DOHH2 (cell line): ENCODE measurements around the gene STX8.

Experiments
- H3F3A ChIP-seq: fragments of 200-600 bp; sonication (generic), shearing (Covaris generic); 2 replicates; pipeline ENCODE4 v1.6.0; 2016; ENCODE audit warnings: antibody characterized with exemption, mild to moderate bottlenecking; ENCODE audit not compliant: control insufficient read depth, insufficient read depth
- H3K27ac ChIP-seq: fragments of 200-600 bp; sonication (generic); 2 replicates; pipeline ENCODE4 v1.5.1; 2014; ENCODE audit warnings: low read depth, mild to moderate bottlenecking, low read length, moderate library complexity
- H3K27me3 ChIP-seq: fragments of 200-600 bp; sonication (generic); 2 replicates; pipeline ENCODE4 v1.6.1; 2014; ENCODE audit warnings: mild to moderate bottlenecking, low read length, mixed read lengths; ENCODE audit not compliant: control insufficient read depth
- H3K36me3 ChIP-seq: fragments of 200-600 bp; sonication (generic); 2 replicates; pipeline ENCODE4 v1.6.1; 2014; ENCODE audit warnings: mild to moderate bottlenecking, low read length, moderate library complexity, mixed read lengths; ENCODE audit not compliant: control insufficient read depth
- H3K4me1 ChIP-seq: fragments of 200-600 bp; sonication (generic); 2 replicates; pipeline ENCODE4 v1.6.1; 2014; ENCODE audit warnings: mild to moderate bottlenecking, low read length, mixed read lengths; ENCODE audit not compliant: control insufficient read depth
- H3K4me2 ChIP-seq: fragments of 200-600 bp; sonication (generic); 2 replicates; pipeline ENCODE4 v1.6.0; 2014; ENCODE audit warnings: mild to moderate bottlenecking, low read length, moderate library complexity
- H3K4me3 ChIP-seq: fragments of 200-600 bp; sonication (generic); 2 replicates; pipeline ENCODE4 v1.5.1; 2014; ENCODE audit warnings: mild to moderate bottlenecking, low read length, mixed read lengths
- H3K79me2 ChIP-seq: fragments of 200-600 bp; sonication (generic); 2 replicates; pipeline ENCODE4 v1.6.1; 2014; ENCODE audit warnings: mild to moderate bottlenecking, low read length, mixed read lengths; ENCODE audit not compliant: control insufficient read depth
- H3K9me2 ChIP-seq: fragments of 200-600 bp; sonication (generic); replicated peaks from 2 replicates; pipeline ENCODE4 v1.6.1; 2014; ENCODE audit warnings: mild to moderate bottlenecking, low read length, mixed read lengths; ENCODE audit not compliant: control insufficient read depth
- H3K9me3 ChIP-seq: fragments of 200-600 bp; sonication (generic); 2 replicates; pipeline ENCODE4 v1.6.1; 2014; ENCODE audit warnings: antibody characterized with exemption, low read length, mixed read lengths; ENCODE audit not compliant: control insufficient read depth, insufficient read depth
- H4K20me1 ChIP-seq: fragments of 200-600 bp; sonication (generic); 2 replicates; pipeline ENCODE4 v1.6.0; 2014; ENCODE audit warnings: low read depth, mild to moderate bottlenecking, antibody characterized with exemption, low read length, moderate library complexity; ENCODE audit not compliant: control insufficient read depth, insufficient read depth
- EZH2phosphoT487 ChIP-seq: fragments of 200-600 bp; sonication (generic); IDR thresholded peaks from 2 replicates; pipeline ENCODE4 v1.6.1; 2017; ENCODE audit warnings: borderline replicate concordance, mild to moderate bottlenecking, antibody characterized with exemption, low read length, moderate library complexity, mixed read lengths
- TF ChIP-seq, protein P1 (sequence below): fragments of 200-600 bp; sonication (generic); IDR thresholded peaks from one replicate; pipeline ENCODE4 v1.5.1; 2014; ENCODE audit warnings: antibody characterized with exemption, mild to moderate bottlenecking, low read depth, low read length; ENCODE audit not compliant: poor library complexity, severe bottlenecking

STX8 gene

DNA sequence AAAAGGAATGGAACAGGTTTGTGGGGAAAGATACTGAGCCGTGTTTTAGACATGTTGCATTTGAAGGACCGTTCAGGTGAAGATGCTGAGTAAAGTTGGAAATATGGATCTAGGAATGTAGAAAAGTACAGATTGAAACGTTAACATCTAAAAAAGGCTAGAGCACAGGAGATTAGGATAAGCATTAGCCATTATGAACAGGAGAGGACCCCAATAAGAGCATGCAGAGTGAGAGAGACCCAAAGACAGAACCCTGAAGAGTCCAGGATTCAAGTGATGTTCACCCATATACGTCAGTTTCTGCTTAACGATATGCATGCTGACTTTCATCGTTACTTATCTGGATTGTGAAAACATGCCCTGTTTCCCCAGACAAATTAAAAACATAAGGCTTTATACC, 140.5 kb downstream of the STX8 start:
- H3K27ac ChIP-seq = no peak overlapping the region
- no peak overlapping the region for H3K4me2 ChIP-seq
- H3K9me2 ChIP-seq = no peaks in the 10 kb centered on the region
- H3K4me3 ChIP-seq = no peak overlapping the region
- no peaks in the 10 kb centered on the region for H3K79me2 ChIP-seq
- H3K4me1 ChIP-seq = no peaks in the 10 kb centered on the region
- H3K9me3 ChIP-seq = no peaks in the 10 kb centered on the region
- no peaks in the 10 kb centered on the region for H4K20me1 ChIP-seq
- no peak for TF ChIP-seq EZH2phosphoT487
- TF ChIP-seq, protein P1, sequence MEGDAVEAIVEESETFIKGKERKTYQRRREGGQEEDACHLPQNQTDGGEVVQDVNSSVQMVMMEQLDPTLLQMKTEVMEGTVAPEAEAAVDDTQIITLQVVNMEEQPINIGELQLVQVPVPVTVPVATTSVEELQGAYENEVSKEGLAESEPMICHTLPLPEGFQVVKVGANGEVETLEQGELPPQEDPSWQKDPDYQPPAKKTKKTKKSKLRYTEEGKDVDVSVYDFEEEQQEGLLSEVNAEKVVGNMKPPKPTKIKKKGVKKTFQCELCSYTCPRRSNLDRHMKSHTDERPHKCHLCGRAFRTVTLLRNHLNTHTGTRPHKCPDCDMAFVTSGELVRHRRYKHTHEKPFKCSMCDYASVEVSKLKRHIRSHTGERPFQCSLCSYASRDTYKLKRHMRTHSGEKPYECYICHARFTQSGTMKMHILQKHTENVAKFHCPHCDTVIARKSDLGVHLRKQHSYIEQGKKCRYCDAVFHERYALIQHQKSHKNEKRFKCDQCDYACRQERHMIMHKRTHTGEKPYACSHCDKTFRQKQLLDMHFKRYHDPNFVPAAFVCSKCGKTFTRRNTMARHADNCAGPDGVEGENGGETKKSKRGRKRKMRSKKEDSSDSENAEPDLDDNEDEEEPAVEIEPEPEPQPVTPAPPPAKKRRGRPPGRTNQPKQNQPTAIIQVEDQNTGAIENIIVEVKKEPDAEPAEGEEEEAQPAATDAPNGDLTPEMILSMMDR = no peak
- H3K36me3 ChIP-seq = no peaks in the 10 kb centered on the region
- no peaks in the 10 kb centered on the region for H3K27me3 ChIP-seq
- no peaks in the 10 kb centered on the region for H3F3A ChIP-seq

DNA sequence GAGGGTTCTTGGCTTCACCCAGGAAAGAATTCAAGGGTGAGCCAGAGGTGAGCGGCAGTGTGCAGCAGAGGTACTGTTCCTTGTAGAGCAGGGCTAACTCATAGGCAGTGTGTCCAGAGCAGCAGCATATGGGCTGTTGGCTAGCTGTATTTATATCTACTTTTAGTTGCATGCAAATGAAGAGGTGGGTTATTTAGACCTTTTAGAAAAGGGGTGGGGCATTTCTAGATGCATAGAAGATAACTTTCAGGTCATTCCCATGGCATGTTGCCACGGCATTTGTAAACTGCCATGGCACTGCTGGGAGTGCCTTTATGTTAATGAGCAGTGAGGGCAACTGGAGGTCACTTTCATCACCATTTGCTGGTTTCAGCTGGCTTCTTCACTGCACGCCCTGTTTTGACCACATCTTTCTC, 141.0 kb downstream of the STX8 start:
- no peak overlapping the region for H3K4me3 ChIP-seq
- H3K36me3 ChIP-seq = no peaks in the 10 kb centered on the region
- no peaks in the 10 kb centered on the region for H3K9me2 ChIP-seq
- no peak overlapping the region for H3K4me2 ChIP-seq
- H4K20me1 ChIP-seq = no peaks in the 10 kb centered on the region
- H3K27ac ChIP-seq = no peak overlapping the region
- no peaks in the 10 kb centered on the region for H3K79me2 ChIP-seq
- no peaks in the 10 kb centered on the region for H3F3A ChIP-seq
- H3K4me1 ChIP-seq = no peaks in the 10 kb centered on the region
- TF ChIP-seq, protein P1 = no peak
- TF ChIP-seq EZH2phosphoT487 = no peak
- H3K27me3 ChIP-seq = no peaks in the 10 kb centered on the region
- no peaks in the 10 kb centered on the region for H3K9me3 ChIP-seq

DNA sequence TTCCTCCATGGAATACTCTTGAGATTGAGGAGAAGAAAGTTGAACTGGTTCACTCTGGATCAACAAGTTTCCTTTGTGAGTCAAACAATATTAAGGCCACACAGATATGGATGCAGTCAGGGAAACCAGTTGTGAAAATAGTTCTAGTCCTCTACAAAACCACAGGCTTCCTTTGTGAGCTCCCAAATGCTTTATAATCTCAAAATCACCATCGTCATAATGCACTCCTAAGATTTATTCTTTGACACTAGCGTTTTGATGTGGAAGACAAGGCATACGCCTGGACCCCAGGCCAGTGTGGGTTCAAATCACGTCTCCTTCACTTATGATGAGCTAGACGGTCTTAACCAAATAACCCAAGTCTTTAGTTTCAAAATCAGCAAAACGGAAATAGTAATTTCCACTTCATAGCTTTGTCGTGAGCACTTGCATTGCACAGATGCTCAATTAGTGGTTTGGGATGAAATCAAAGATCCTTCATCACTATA, 142.6 kb downstream of the STX8 start:
- no peak overlapping the region for H3K4me2 ChIP-seq
- no peaks in the 10 kb centered on the region for H3K9me3 ChIP-seq
- H3F3A ChIP-seq = no peaks in the 10 kb centered on the region
- H3K79me2 ChIP-seq = no peaks in the 10 kb centered on the region
- no peaks in the 10 kb centered on the region for H3K4me1 ChIP-seq
- no peaks in the 10 kb centered on the region for H3K36me3 ChIP-seq
- H3K4me3 ChIP-seq = no peak overlapping the region
- H3K9me2 ChIP-seq = no peaks in the 10 kb centered on the region
- no peaks in the 10 kb centered on the region for H4K20me1 ChIP-seq
- TF ChIP-seq, protein P1 = no peak
- no peak for TF ChIP-seq EZH2phosphoT487
- H3K27me3 ChIP-seq = no peaks in the 10 kb centered on the region
- H3K27ac ChIP-seq = no peak overlapping the region
